ENCODE measurements around the gene ZNF112. TPM values are rescaled to one million over a fixed set of nuclear protein-coding genes. Genes with fewer than 3 reads are reported as not detected.
"Not testable (repeated sequence)": the region's sequence is repeated elsewhere in the genome, so short reads cannot be mapped to it uniquely, and the experiment has no call there.

Gene ZNF112
- 1.4 TPM for polyA plus RNA-seq (2013, experiment 1 of 2)
- polyA plus RNA-seq (2013, experiment 2 of 2) = 1.4 TPM

- H4K8ac ChIP-seq (ENCODE audit: low read depth, low read length) = peak within 1 kb of the TSS; percentile 77
- peak within 1 kb of the TSS; percentile 91 for H3K56ac ChIP-seq (ENCODE audit: low read length)
- no peaks in the 10 kb centered on the region for H3K36me3 ChIP-seq (ENCODE audit: control insufficient read depth, insufficient read depth, low read length)
- H2BK5ac ChIP-seq (ENCODE audit: low read length) = no peak within 1 kb of the TSS
- no peak within 1 kb of the TSS for H3K27ac ChIP-seq (ENCODE audit: low read depth, low read length)
- H3K4ac ChIP-seq (ENCODE audit: low read depth, low read length) = no peak within 1 kb of the TSS
- H3K4me2 ChIP-seq (ENCODE audit: low read length) = peak within 1 kb of the TSS; percentile 78
- H2BK15ac ChIP-seq (replicated peaks; ENCODE audit: low read depth) = no peak within 1 kb of the TSS
- no peaks in the 10 kb centered on the region for H3K79me1 ChIP-seq (ENCODE audit: low read length)
- H4K5ac ChIP-seq (ENCODE audit: low read length) = no peak within 1 kb of the TSS
- peak within 1 kb of the TSS; percentile 88 for H3K4me3 ChIP-seq (ENCODE audit: low read length)
- DNase-seq = peak; percentile 97
- no peak within 1 kb of the TSS for H2BK120ac ChIP-seq (ENCODE audit: low read depth, low read length)
- WGBS (ENCODE audit: extremely low coverage, insufficient coverage, low lambda C conversion rate) = no CpG with 5 or more reads among the region's 38 CpGs
- no peak within 1 kb of the TSS for H3K23ac ChIP-seq (ENCODE audit: low read length)
- H3K27me3 ChIP-seq (ENCODE audit: insufficient read depth, low read length, poor library complexity) = no peaks in the 10 kb centered on the region
- H3K18ac ChIP-seq (ENCODE audit: low read length) = no peak within 1 kb of the TSS
- no peak within 1 kb of the TSS for H2AK5ac ChIP-seq (ENCODE audit: low read length)
- H3K4me1 ChIP-seq (ENCODE audit: control insufficient read depth, low read depth, low read length) = no peaks in the 10 kb centered on the region
- no peaks in the 10 kb centered on the region for H3K79me2 ChIP-seq (ENCODE audit: control insufficient read depth, insufficient read depth, low read length)
- H3K9ac ChIP-seq (ENCODE audit: low read length) = peak within 1 kb of the TSS; percentile 80
Observed at GRCh38 chr19:44356383-44357111, at the start of gene ZNF112. Gene ZNF112 (minus strand): TSS chr19:44356680. CDS start chr19:44340539, 16,141 bp downstream.

- H3K4ac ChIP-seq (ENCODE audit: low read depth, low read length) = no peak within 1 kb of the TSS
- no peaks in the 10 kb centered on the region for H3K36me3 ChIP-seq (ENCODE audit: control insufficient read depth, insufficient read depth, low read length)
- H4K5ac ChIP-seq (ENCODE audit: low read length) = peak within 1 kb of the TSS; percentile 47
- H3K4me1 ChIP-seq (ENCODE audit: control insufficient read depth, low read depth, low read length) = no peaks in the 10 kb centered on the region
- WGBS (ENCODE audit: extremely low coverage, insufficient coverage, low lambda C conversion rate) = 100% methylated on average over 1 of the region's 43 CpGs
- peak within 1 kb of the TSS; percentile 62 for H3K4me3 ChIP-seq (ENCODE audit: low read length)
- H2BK5ac ChIP-seq (ENCODE audit: low read length) = no peak within 1 kb of the TSS
- H3K27ac ChIP-seq (ENCODE audit: low read depth, low read length) = no peak within 1 kb of the TSS
- DNase-seq = peak; percentile 98
- H3K56ac ChIP-seq (ENCODE audit: low read length) = peak within 1 kb of the TSS; percentile 91
- H3K79me1 ChIP-seq (ENCODE audit: low read length) = no peaks in the 10 kb centered on the region
- H3K79me2 ChIP-seq (ENCODE audit: control insufficient read depth, insufficient read depth, low read length) = no peaks in the 10 kb centered on the region
- peak within 1 kb of the TSS; percentile 100 for H3K4me2 ChIP-seq (ENCODE audit: low read length)
- no peak within 1 kb of the TSS for H2AK5ac ChIP-seq (ENCODE audit: low read length)
- no peak within 1 kb of the TSS for H2BK120ac ChIP-seq (ENCODE audit: low read depth, low read length)
- H3K23ac ChIP-seq (ENCODE audit: low read length) = no peak within 1 kb of the TSS
- no peak within 1 kb of the TSS for H3K18ac ChIP-seq (ENCODE audit: low read length)
- peak within 1 kb of the TSS; percentile 74 for H3K9ac ChIP-seq (ENCODE audit: low read length)
- H4K8ac ChIP-seq (ENCODE audit: low read depth, low read length) = peak within 1 kb of the TSS; percentile 81
- H3K27me3 ChIP-seq (ENCODE audit: insufficient read depth, low read length, poor library complexity) = no peaks in the 10 kb centered on the region
- H2BK15ac ChIP-seq (replicated peaks; ENCODE audit: low read depth) = no peak within 1 kb of the TSS
Observed at GRCh38 chr19:44401139-44402115, 44.9 kb upstream of the ZNF112 start, which contains the start of gene ZNF285. Gene ZNF285 (minus strand): TSS chr19:44401608. CDS start chr19:44397213, 4,395 bp downstream.

GRCh38 chr19:44389268-44389667 is 32.8 kb upstream of the ZNF112 start:
- not testable (repeated sequence) for H4K8ac ChIP-seq (ENCODE audit: low read depth, low read length); H2BK120ac ChIP-seq (ENCODE audit: low read depth, low read length); H3K4me2 ChIP-seq (ENCODE audit: low read length); H3K4ac ChIP-seq (ENCODE audit: low read depth, low read length); H3K27ac ChIP-seq (ENCODE audit: low read depth, low read length); H3K18ac ChIP-seq (ENCODE audit: low read length); H2BK5ac ChIP-seq (ENCODE audit: low read length); H3K23ac ChIP-seq (ENCODE audit: low read length); H3K9ac ChIP-seq (ENCODE audit: low read length); H3K4me1 ChIP-seq (ENCODE audit: control insufficient read depth, low read depth, low read length); H3K4me3 ChIP-seq (ENCODE audit: low read length); DNase-seq; H2BK15ac ChIP-seq (replicated peaks; ENCODE audit: low read depth); H3K79me1 ChIP-seq (ENCODE audit: low read length); H2AK5ac ChIP-seq (ENCODE audit: low read length); H3K36me3 ChIP-seq (ENCODE audit: control insufficient read depth, insufficient read depth, low read length); H3K56ac ChIP-seq (ENCODE audit: low read length); H3K27me3 ChIP-seq (ENCODE audit: insufficient read depth, low read length, poor library complexity); H4K5ac ChIP-seq (ENCODE audit: low read length); H3K79me2 ChIP-seq (ENCODE audit: control insufficient read depth, insufficient read depth, low read length)
- WGBS (ENCODE audit: extremely low coverage, insufficient coverage, low lambda C conversion rate) = no CpG with 5 or more reads among the region's 4 CpGs

- no peak overlapping the region for H3K4ac ChIP-seq (ENCODE audit: low read depth, low read length)
- no peaks in the 10 kb centered on the region for H3K27me3 ChIP-seq (ENCODE audit: insufficient read depth, low read length, poor library complexity)
- no peak overlapping the region for H3K56ac ChIP-seq (ENCODE audit: low read length)
- no peak overlapping the region for H3K23ac ChIP-seq (ENCODE audit: low read length)
- H3K79me2 ChIP-seq (ENCODE audit: control insufficient read depth, insufficient read depth, low read length) = no peaks in the 10 kb centered on the region
- H3K79me1 ChIP-seq (ENCODE audit: low read length) = no peaks in the 10 kb centered on the region
- no peak overlapping the region for H2BK5ac ChIP-seq (ENCODE audit: low read length)
- no peak overlapping the region for H3K18ac ChIP-seq (ENCODE audit: low read length)
- H3K36me3 ChIP-seq (ENCODE audit: control insufficient read depth, insufficient read depth, low read length) = no peaks in the 10 kb centered on the region
- H3K27ac ChIP-seq (ENCODE audit: low read depth, low read length) = no peak overlapping the region
- no peak overlapping the region for H2AK5ac ChIP-seq (ENCODE audit: low read length)
- H2BK15ac ChIP-seq (replicated peaks; ENCODE audit: low read depth) = no peak overlapping the region
- no peak for DNase-seq
- H3K9ac ChIP-seq (ENCODE audit: low read length) = no peak overlapping the region
- H3K4me3 ChIP-seq (ENCODE audit: low read length) = no peak overlapping the region
- H3K4me1 ChIP-seq (ENCODE audit: control insufficient read depth, low read depth, low read length) = no peaks in the 10 kb centered on the region
- H4K8ac ChIP-seq (ENCODE audit: low read depth, low read length) = no peak overlapping the region
- WGBS (ENCODE audit: extremely low coverage, insufficient coverage, low lambda C conversion rate) = no CpG with 5 or more reads among the region's 2 CpGs
- H2BK120ac ChIP-seq (ENCODE audit: low read depth, low read length) = no peak overlapping the region
- no peak overlapping the region for H4K5ac ChIP-seq (ENCODE audit: low read length)
- no peak overlapping the region for H3K4me2 ChIP-seq (ENCODE audit: low read length)
Observed at GRCh38 chr19:44374789-44375188, 18.3 kb upstream of the ZNF112 start.

GRCh38 chr19:44371815-44372480 is 15.5 kb upstream of the ZNF112 start:
- H3K79me2 ChIP-seq (ENCODE audit: control insufficient read depth, insufficient read depth, low read length) = no peaks in the 10 kb centered on the region
- H3K56ac ChIP-seq (ENCODE audit: low read length) = no peak overlapping the region
- H3K23ac ChIP-seq (ENCODE audit: low read length) = no peak overlapping the region
- H4K8ac ChIP-seq (ENCODE audit: low read depth, low read length) = no peak overlapping the region
- DNase-seq = no peak
- no peak overlapping the region for H3K4me3 ChIP-seq (ENCODE audit: low read length)
- no peaks in the 10 kb centered on the region for H3K36me3 ChIP-seq (ENCODE audit: control insufficient read depth, insufficient read depth, low read length)
- no peak overlapping the region for H3K9ac ChIP-seq (ENCODE audit: low read length)
- no peak overlapping the region for H3K4ac ChIP-seq (ENCODE audit: low read depth, low read length)
- H3K4me1 ChIP-seq (ENCODE audit: control insufficient read depth, low read depth, low read length) = no peaks in the 10 kb centered on the region
- no peak overlapping the region for H4K5ac ChIP-seq (ENCODE audit: low read length)
- no CpG with 5 or more reads among the region's 20 CpGs for WGBS (ENCODE audit: extremely low coverage, insufficient coverage, low lambda C conversion rate)
- no peak overlapping the region for H2AK5ac ChIP-seq (ENCODE audit: low read length)
- H3K27me3 ChIP-seq (ENCODE audit: insufficient read depth, low read length, poor library complexity) = no peaks in the 10 kb centered on the region
- no peak overlapping the region for H3K18ac ChIP-seq (ENCODE audit: low read length)
- H2BK120ac ChIP-seq (ENCODE audit: low read depth, low read length) = no peak overlapping the region
- H2BK15ac ChIP-seq (replicated peaks; ENCODE audit: low read depth) = no peak overlapping the region
- H3K4me2 ChIP-seq (ENCODE audit: low read length) = no peak overlapping the region
- H3K79me1 ChIP-seq (ENCODE audit: low read length) = no peaks in the 10 kb centered on the region
- no peak overlapping the region for H2BK5ac ChIP-seq (ENCODE audit: low read length)
- H3K27ac ChIP-seq (ENCODE audit: low read depth, low read length) = no peak overlapping the region

Measured in mesendoderm (in vitro differentiated cells).